Measurements from ENCODE around the gene LRP1-AS.

- TF ChIP-seq CTCF (IDR thresholded peaks at IDR 0.05) (no peak), POLR2A (IDR thresholded peaks at IDR 0.05) (no peak)
Observed at GRCh38 chr12:57166971-57167371, 19.6 kb upstream of the LRP1-AS start.

Data from vagina (tissue), 2 donors.